Measurements from ENCODE around the gene BPIFA1.
A peak's percentile ranks its signal among the peaks of the same experiment; 100 is the strongest.

Gene BPIFA1

GRCh38 chr20:33239979-33240736, 4.4 kb downstream of the BPIFA1 start:
- DNase-seq: no peak
- no peaks in the 10 kb centered on the region for H3K36me3 ChIP-seq
- no peak for TF ChIP-seq CTCF (IDR thresholded peaks at IDR 0.05; ENCODE audit: low read depth, low read length)
- no peak overlapping the region for H3K27ac ChIP-seq
- H3K9me3 ChIP-seq (ENCODE audit: severe bottlenecking): no peaks in the 10 kb centered on the region
- no peaks in the 10 kb centered on the region for H3K27me3 ChIP-seq (ENCODE audit: insufficient read depth, low read depth, severe bottlenecking)
- H3K4me3 ChIP-seq (ENCODE audit: low read depth, low read length): no peak overlapping the region

GRCh38 chr20:33240923-33241322, 5.1 kb downstream of the BPIFA1 start:
- no peak overlapping the region for H3K4me3 ChIP-seq (ENCODE audit: low read depth, low read length)
- H3K27me3 ChIP-seq (ENCODE audit: insufficient read depth, low read depth, severe bottlenecking): no peaks in the 10 kb centered on the region
- DNase-seq: no peak
- TF ChIP-seq CTCF (IDR thresholded peaks at IDR 0.05; ENCODE audit: low read depth, low read length): no peak
- H3K9me3 ChIP-seq (ENCODE audit: severe bottlenecking): no peaks in the 10 kb centered on the region
- H3K27ac ChIP-seq: no peak overlapping the region
- H3K36me3 ChIP-seq: no peaks in the 10 kb centered on the region

- TF ChIP-seq CTCF (IDR thresholded peaks at IDR 0.05; ENCODE audit: low read depth, low read length): no peak
- Histone ChIP-seq H3K27me3 (ENCODE audit: insufficient read depth, low read depth, severe bottlenecking) (no peaks in the 10 kb centered on the region), H3K9me3 (ENCODE audit: severe bottlenecking) (no peaks in the 10 kb centered on the region), H3K36me3 (no peaks in the 10 kb centered on the region), H3K27ac (no peak overlapping the region), H3K4me3 (ENCODE audit: low read depth, low read length) (no peak overlapping the region)
- DNase-seq: no peak
Measured at GRCh38 chr20:33242319-33243100, 6.7 kb downstream of the BPIFA1 start.

- Histone ChIP-seq H3K36me3 (no peaks in the 10 kb centered on the region), H3K4me3 (ENCODE audit: low read depth, low read length) (no peak overlapping the region), H3K27ac (no peak overlapping the region), H3K9me3 (ENCODE audit: severe bottlenecking) (no peaks in the 10 kb centered on the region), H3K27me3 (ENCODE audit: insufficient read depth, low read depth, severe bottlenecking) (no peaks in the 10 kb centered on the region)
- TF ChIP-seq CTCF (IDR thresholded peaks at IDR 0.05; ENCODE audit: low read depth, low read length): no peak
- DNase-seq: no peak
Measured at GRCh38 chr20:33246077-33246476, 10.3 kb downstream of the BPIFA1 start.

- no peaks in the 10 kb centered on the region for H3K9me3 ChIP-seq (ENCODE audit: severe bottlenecking)
- no peaks in the 10 kb centered on the region for H3K36me3 ChIP-seq
- H3K4me3 ChIP-seq (ENCODE audit: low read depth, low read length): no peak overlapping the region
- H3K27ac ChIP-seq: no peak overlapping the region
- no peak for TF ChIP-seq CTCF (IDR thresholded peaks at IDR 0.05; ENCODE audit: low read depth, low read length)
- peak; percentile 13 for DNase-seq
- no peaks in the 10 kb centered on the region for H3K27me3 ChIP-seq (ENCODE audit: insufficient read depth, low read depth, severe bottlenecking)
Measured at GRCh38 chr20:33249456-33249855, 13.7 kb downstream of the BPIFA1 start.
